Stimulated activated naive CD4-positive, alpha-beta T cell treated with Interleukin-2 at 50 U/mL for 16 hours (primary cell): Measurements from ENCODE around the gene PCSK9.

Experiments
- DNase-seq: peaks from one replicate; lab custom pipeline; 2025; lab: John Stamatoyannopoulos, UW

Gene PCSK9

GRCh38 chr1:55059302-55060132 is 20.2 kb downstream of the PCSK9 start:
- no peak for DNase-seq

GRCh38 chr1:55060133-55060999 is 21.0 kb downstream of the PCSK9 start:
- DNase-seq: no peak

GRCh38 chr1:55061000-55061705 is 21.8 kb downstream of the PCSK9 start:
- DNase-seq: no peak

GRCh38 chr1:55061706-55062321 is 22.5 kb downstream of the PCSK9 start:
- no peak for DNase-seq

- no peak for DNase-seq
These were observed 23.6 kb downstream of the PCSK9 start for GRCh38 chr1:55062801-55063576.

- DNase-seq: no peak
These were observed 24.2 kb downstream of the PCSK9 start for GRCh38 chr1:55063577-55063942.

GRCh38 chr1:55064071-55064581 is 24.8 kb downstream of the PCSK9 start:
- no peak for DNase-seq

GRCh38 chr1:55064861-55065263 is 25.5 kb downstream of the PCSK9 start:
- no peak for DNase-seq

GRCh38 chr1:55065648-55066047 is 26.3 kb downstream of the PCSK9 start:
- no peak for DNase-seq

- no peak for DNase-seq
These were observed 27.9 kb downstream of the PCSK9 start for GRCh38 chr1:55067022-55067778.

- DNase-seq: no peak
These were observed 28.6 kb downstream of the PCSK9 start for GRCh38 chr1:55067914-55068313.

- no peak for DNase-seq
These were observed 29.3 kb downstream of the PCSK9 start for GRCh38 chr1:55068638-55069037.

- DNase-seq: no peak
These were observed 29.9 kb downstream of the PCSK9 start for GRCh38 chr1:55069280-55069679.

GRCh38 chr1:55070293-55071164 is 31.2 kb downstream of the PCSK9 start:
- no peak for DNase-seq

- no peak for DNase-seq
These were observed 32.1 kb downstream of the PCSK9 start for GRCh38 chr1:55071477-55071876.

GRCh38 chr1:55073187-55073916 is 34.0 kb downstream of the PCSK9 start:
- DNase-seq: no peak

- no peak for DNase-seq
These were observed 35.1 kb downstream of the PCSK9 start for GRCh38 chr1:55074455-55074854.

- DNase-seq: no peak
These were observed 37.0 kb downstream of the PCSK9 start for GRCh38 chr1:55076356-55076755.

GRCh38 chr1:55078470-55078869 is 39.1 kb downstream of the PCSK9 start:
- no peak for DNase-seq
